NCI-H2227 (cell line): Measurements from ENCODE around the gene ALB.

Experiments
- DNase-seq: peaks from one replicate; lab custom pipeline; 2025; ENCODE audit not compliant: unreplicated experiment; lab: John Stamatoyannopoulos, UW

ALB gene

GRCh38 chr4:73408181-73408867 is 4.2 kb downstream of the ALB start:
- DNase-seq = no peak

- DNase-seq = no peak
Observed at GRCh38 chr4:73409012-73409862, 5.2 kb downstream of the ALB start.

- DNase-seq = no peak
Observed at GRCh38 chr4:73409978-73410548, 6.0 kb downstream of the ALB start.

- DNase-seq = no peak
Observed at GRCh38 chr4:73410916-73411730, 7.0 kb downstream of the ALB start.

GRCh38 chr4:73411731-73412414 is 7.8 kb downstream of the ALB start:
- no peak for DNase-seq

GRCh38 chr4:73413294-73413755 is 9.2 kb downstream of the ALB start:
- no peak for DNase-seq

GRCh38 chr4:73414936-73415271 is 10.8 kb downstream of the ALB start:
- DNase-seq = no peak

- no peak for DNase-seq
Observed at GRCh38 chr4:73415807-73416238, 11.7 kb downstream of the ALB start.

GRCh38 chr4:73416423-73417087 is 12.5 kb downstream of the ALB start:
- DNase-seq = no peak

- DNase-seq = no peak
Observed at GRCh38 chr4:73417342-73417741, 13.3 kb downstream of the ALB start.

- DNase-seq = no peak
Observed at GRCh38 chr4:73417973-73418372, 13.9 kb downstream of the ALB start.

- DNase-seq = no peak
Observed at GRCh38 chr4:73418677-73419076, 14.6 kb downstream of the ALB start.

- DNase-seq = no peak
Observed at GRCh38 chr4:73419106-73420038, 15.3 kb downstream of the ALB start.

- DNase-seq = no peak
Observed at GRCh38 chr4:73420615-73421014, 16.5 kb downstream of the ALB start.

GRCh38 chr4:73421708-73422457 is 17.8 kb downstream of the ALB start:
- DNase-seq = no peak

- no peak for DNase-seq
Observed at GRCh38 chr4:73422458-73422752, 18.3 kb downstream of the ALB start.

GRCh38 chr4:73423184-73423583 is 19.1 kb downstream of the ALB start:
- DNase-seq = no peak

GRCh38 chr4:73426666-73427065 is 22.6 kb downstream of the ALB start:
- DNase-seq = no peak

- no peak for DNase-seq
Observed at GRCh38 chr4:73429118-73429517, 25.0 kb downstream of the ALB start.
